ENCODE data around the gene ANKRD62. TPM values are rescaled to one million over a fixed set of nuclear protein-coding genes. Genes with fewer than 3 reads are reported as not detected.

Gene ANKRD62
- polyA plus RNA-seq, 1 donor, result 0.01 TPM

- H3K9me3 ChIP-seq (ENCODE audit: control insufficient read depth, low read depth, low read length), result no peaks in the 10 kb centered on the region
- no peak for DNase-seq
- H3K4me3 ChIP-seq (ENCODE audit: low read length), result no peak overlapping the region
- H3K4me1 ChIP-seq (ENCODE audit: control insufficient read depth, insufficient read depth, low read length), result no peaks in the 10 kb centered on the region
- no CpG with 5 or more reads among the region's 13 CpGs for WGBS (ENCODE audit: insufficient coverage, low lambda C conversion rate)
- no peak overlapping the region for H3K27ac ChIP-seq (ENCODE audit: low read length)
- H3K27me3 ChIP-seq (ENCODE audit: control insufficient read depth, insufficient read depth, low read length), result no peaks in the 10 kb centered on the region
- H3K36me3 ChIP-seq (ENCODE audit: control insufficient read depth, insufficient read depth, low read length), result no peaks in the 10 kb centered on the region
These were observed 8.5 kb upstream of the ANKRD62 start for GRCh38 chr18:12085136-12085535.

GRCh38 chr18:12085786-12086185, 7.9 kb upstream of the ANKRD62 start:
- no peaks in the 10 kb centered on the region for H3K9me3 ChIP-seq (ENCODE audit: control insufficient read depth, low read depth, low read length)
- H3K27me3 ChIP-seq (ENCODE audit: control insufficient read depth, insufficient read depth, low read length), result no peaks in the 10 kb centered on the region
- H3K4me1 ChIP-seq (ENCODE audit: control insufficient read depth, insufficient read depth, low read length), result no peaks in the 10 kb centered on the region
- H3K27ac ChIP-seq (ENCODE audit: low read length), result no peak overlapping the region
- DNase-seq, result no peak
- H3K4me3 ChIP-seq (ENCODE audit: low read length), result no peak overlapping the region
- H3K36me3 ChIP-seq (ENCODE audit: control insufficient read depth, insufficient read depth, low read length), result no peaks in the 10 kb centered on the region
- no CpG with 5 or more reads among the region's 4 CpGs for WGBS (ENCODE audit: insufficient coverage, low lambda C conversion rate)

- H3K27ac ChIP-seq (ENCODE audit: low read length), result no peak overlapping the region
- no peaks in the 10 kb centered on the region for H3K27me3 ChIP-seq (ENCODE audit: control insufficient read depth, insufficient read depth, low read length)
These were observed 7.4 kb upstream of the ANKRD62 start for GRCh38 chr18:12086249-12086648.

GRCh38 chr18:12086677-12087470, 6.8 kb upstream of the ANKRD62 start:
- no peaks in the 10 kb centered on the region for H3K9me3 ChIP-seq (ENCODE audit: control insufficient read depth, low read depth, low read length)
- no CpG with 5 or more reads among the region's 18 CpGs for WGBS (ENCODE audit: insufficient coverage, low lambda C conversion rate)
- H3K4me3 ChIP-seq (ENCODE audit: low read length), result no peak overlapping the region
- H3K27ac ChIP-seq (ENCODE audit: low read length), result no peak overlapping the region
- H3K27me3 ChIP-seq (ENCODE audit: control insufficient read depth, insufficient read depth, low read length), result no peaks in the 10 kb centered on the region
- H3K4me1 ChIP-seq (ENCODE audit: control insufficient read depth, insufficient read depth, low read length), result no peaks in the 10 kb centered on the region
- H3K36me3 ChIP-seq (ENCODE audit: control insufficient read depth, insufficient read depth, low read length), result no peaks in the 10 kb centered on the region
- DNase-seq, result no peak

More at GRCh38 chr18:12086249-12086648, 7.4 kb upstream of the ANKRD62 start:
- no peaks in the 10 kb centered on the region for H3K36me3 ChIP-seq (ENCODE audit: control insufficient read depth, insufficient read depth, low read length)
- H3K4me1 ChIP-seq (ENCODE audit: control insufficient read depth, insufficient read depth, low read length), result no peaks in the 10 kb centered on the region
- no peak for DNase-seq
- no CpG with 5 or more reads among the region's 5 CpGs for WGBS (ENCODE audit: insufficient coverage, low lambda C conversion rate)
- no peak overlapping the region for H3K4me3 ChIP-seq (ENCODE audit: low read length)
- H3K9me3 ChIP-seq (ENCODE audit: control insufficient read depth, low read depth, low read length), result no peaks in the 10 kb centered on the region

- no peak for DNase-seq
- WGBS (ENCODE audit: insufficient coverage, low lambda C conversion rate), result 100% methylated on average over 1 of the region's 3 CpGs
These were observed 6.1 kb upstream of the ANKRD62 start for GRCh38 chr18:12087471-12088025.

GRCh38 chr18:12088096-12088495, 5.5 kb upstream of the ANKRD62 start:
- no peak overlapping the region for H3K4me3 ChIP-seq (ENCODE audit: low read length)
- H3K27ac ChIP-seq (ENCODE audit: low read length), result no peak overlapping the region
- no peaks in the 10 kb centered on the region for H3K9me3 ChIP-seq (ENCODE audit: control insufficient read depth, low read depth, low read length)
- no peaks in the 10 kb centered on the region for H3K36me3 ChIP-seq (ENCODE audit: control insufficient read depth, insufficient read depth, low read length)
- no peaks in the 10 kb centered on the region for H3K27me3 ChIP-seq (ENCODE audit: control insufficient read depth, insufficient read depth, low read length)
- DNase-seq, result no peak
- no CpG with 5 or more reads among the region's 4 CpGs for WGBS (ENCODE audit: insufficient coverage, low lambda C conversion rate)
- no peaks in the 10 kb centered on the region for H3K4me1 ChIP-seq (ENCODE audit: control insufficient read depth, insufficient read depth, low read length)

More at GRCh38 chr18:12087471-12088025, 6.1 kb upstream of the ANKRD62 start:
- Histone ChIP-seq H3K4me3 (ENCODE audit: low read length) (no peak overlapping the region), H3K27me3 (ENCODE audit: control insufficient read depth, insufficient read depth, low read length) (no peaks in the 10 kb centered on the region), H3K4me1 (ENCODE audit: control insufficient read depth, insufficient read depth, low read length) (no peaks in the 10 kb centered on the region), H3K9me3 (ENCODE audit: control insufficient read depth, low read depth, low read length) (no peaks in the 10 kb centered on the region), H3K27ac (ENCODE audit: low read length) (no peak overlapping the region), H3K36me3 (ENCODE audit: control insufficient read depth, insufficient read depth, low read length) (no peaks in the 10 kb centered on the region)

- H3K36me3 ChIP-seq (ENCODE audit: control insufficient read depth, insufficient read depth, low read length), result no peaks in the 10 kb centered on the region
- no peak overlapping the region for H3K4me3 ChIP-seq (ENCODE audit: low read length)
- no peaks in the 10 kb centered on the region for H3K9me3 ChIP-seq (ENCODE audit: control insufficient read depth, low read depth, low read length)
- no CpG with 5 or more reads among the region's 5 CpGs for WGBS (ENCODE audit: insufficient coverage, low lambda C conversion rate)
- no peak for DNase-seq
- no peaks in the 10 kb centered on the region for H3K4me1 ChIP-seq (ENCODE audit: control insufficient read depth, insufficient read depth, low read length)
- no peaks in the 10 kb centered on the region for H3K27me3 ChIP-seq (ENCODE audit: control insufficient read depth, insufficient read depth, low read length)
- no peak overlapping the region for H3K27ac ChIP-seq (ENCODE audit: low read length)
These were observed 4.8 kb upstream of the ANKRD62 start for GRCh38 chr18:12088731-12089375.

- Histone ChIP-seq H3K27me3 (ENCODE audit: control insufficient read depth, insufficient read depth, low read length) (no peaks in the 10 kb centered on the region), H3K4me1 (ENCODE audit: control insufficient read depth, insufficient read depth, low read length) (no peaks in the 10 kb centered on the region), H3K4me3 (ENCODE audit: low read length) (no peak overlapping the region), H3K9me3 (ENCODE audit: control insufficient read depth, low read depth, low read length) (no peaks in the 10 kb centered on the region), H3K27ac (ENCODE audit: low read length) (no peak overlapping the region), H3K36me3 (ENCODE audit: control insufficient read depth, insufficient read depth, low read length) (no peaks in the 10 kb centered on the region)
- DNase-seq, result no peak
- no CpG with 5 or more reads among the region's 9 CpGs for WGBS (ENCODE audit: insufficient coverage, low lambda C conversion rate)
These were observed 2.0 kb upstream of the ANKRD62 start for GRCh38 chr18:12091538-12092141.

- no peak for DNase-seq
- Histone ChIP-seq H3K27me3 (ENCODE audit: control insufficient read depth, insufficient read depth, low read length) (no peaks in the 10 kb centered on the region), H3K36me3 (ENCODE audit: control insufficient read depth, insufficient read depth, low read length) (no peaks in the 10 kb centered on the region), H3K4me1 (ENCODE audit: control insufficient read depth, insufficient read depth, low read length) (no peaks in the 10 kb centered on the region), H3K9me3 (ENCODE audit: control insufficient read depth, low read depth, low read length) (no peaks in the 10 kb centered on the region), H3K4me3 (ENCODE audit: low read length) (no peak overlapping the region), H3K27ac (ENCODE audit: low read length) (no peak overlapping the region)
- WGBS (ENCODE audit: insufficient coverage, low lambda C conversion rate), result 100% methylated on average over 1 of the region's 17 CpGs
These were observed 1.0 kb upstream of the ANKRD62 start for GRCh38 chr18:12092398-12093229.

GRCh38 chr18:12098374-12098773, 4.7 kb downstream of the ANKRD62 start:
- no peaks in the 10 kb centered on the region for H3K4me1 ChIP-seq (ENCODE audit: control insufficient read depth, insufficient read depth, low read length)
- DNase-seq, result no peak
- no peak overlapping the region for H3K4me3 ChIP-seq (ENCODE audit: low read length)
- H3K27me3 ChIP-seq (ENCODE audit: control insufficient read depth, insufficient read depth, low read length), result no peaks in the 10 kb centered on the region
- 79% methylated on average over 2 of the region's 5 CpGs for WGBS (ENCODE audit: insufficient coverage, low lambda C conversion rate)
- no peaks in the 10 kb centered on the region for H3K9me3 ChIP-seq (ENCODE audit: control insufficient read depth, low read depth, low read length)
- no peaks in the 10 kb centered on the region for H3K36me3 ChIP-seq (ENCODE audit: control insufficient read depth, insufficient read depth, low read length)
- H3K27ac ChIP-seq (ENCODE audit: low read length), result no peak overlapping the region
